HFF-Myc (cell line): ENCODE measurements around the gene NMB.

Experiments
- DNase-seq: peaks from one replicate; pipeline ENCODE4 v3.0.0-alpha.2; 2011; ENCODE audit warnings: low read depth; ENCODE audit errors: extremely low read depth
- H3K4me3 ChIP-seq: replicated peaks from 2 replicates; pipeline ENCODE4 v1.5.1; 2011; ENCODE audit warnings: low read depth, mild to moderate bottlenecking, control low read depth, low read length
- TF ChIP-seq, protein P1 (sequence below): IDR thresholded peaks from 2 replicates; pipeline ENCODE4 v1.5.1; 2012; ENCODE audit warnings: mild to moderate bottlenecking, low read depth, low read length, control low read depth; ENCODE audit errors: missing control alignments

The NMB gene, protein sequence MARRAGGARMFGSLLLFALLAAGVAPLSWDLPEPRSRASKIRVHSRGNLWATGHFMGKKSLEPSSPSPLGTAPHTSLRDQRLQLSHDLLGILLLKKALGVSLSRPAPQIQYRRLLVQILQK

DNA sequence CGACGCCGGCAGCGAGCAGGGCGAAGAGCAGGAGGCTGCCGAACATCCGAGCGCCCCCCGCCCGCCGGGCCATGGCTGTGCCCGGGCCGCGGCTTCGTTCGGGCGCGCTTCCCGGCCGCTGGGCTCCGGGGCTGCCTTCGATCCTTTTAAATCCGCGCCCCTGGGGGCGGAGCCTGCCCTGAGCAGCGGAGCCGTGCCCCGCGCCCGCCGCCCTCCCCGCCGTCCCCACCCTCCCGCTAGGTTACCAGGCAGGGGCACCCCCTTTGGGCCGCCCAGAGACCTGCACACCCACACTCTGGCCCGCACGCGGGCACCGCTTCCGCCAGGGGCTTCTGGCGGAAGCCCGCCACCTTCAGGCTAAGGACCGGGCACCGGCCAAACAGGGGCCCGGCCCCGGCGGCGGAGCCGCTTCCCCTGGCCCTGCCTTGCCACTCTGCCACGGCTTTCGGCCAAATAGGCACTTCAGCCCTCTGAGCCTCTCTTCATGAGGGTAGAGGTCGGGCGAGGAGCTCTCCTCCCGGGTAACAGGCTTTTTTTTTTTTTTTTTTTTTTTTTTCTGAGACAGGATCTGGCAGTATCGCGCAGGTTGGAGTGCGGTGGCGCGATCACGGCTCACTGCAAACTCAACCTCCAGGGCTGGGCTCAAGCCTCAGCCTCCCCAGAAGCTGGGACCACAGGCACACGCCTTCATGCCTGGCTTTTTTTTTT, at the start of gene NMB:
TSS of gene NMB (minus strand) at position 120 of the 708 bp plus-strand sequence. CDS start at position 73, 47 bp downstream.
- TF ChIP-seq, protein P1, sequence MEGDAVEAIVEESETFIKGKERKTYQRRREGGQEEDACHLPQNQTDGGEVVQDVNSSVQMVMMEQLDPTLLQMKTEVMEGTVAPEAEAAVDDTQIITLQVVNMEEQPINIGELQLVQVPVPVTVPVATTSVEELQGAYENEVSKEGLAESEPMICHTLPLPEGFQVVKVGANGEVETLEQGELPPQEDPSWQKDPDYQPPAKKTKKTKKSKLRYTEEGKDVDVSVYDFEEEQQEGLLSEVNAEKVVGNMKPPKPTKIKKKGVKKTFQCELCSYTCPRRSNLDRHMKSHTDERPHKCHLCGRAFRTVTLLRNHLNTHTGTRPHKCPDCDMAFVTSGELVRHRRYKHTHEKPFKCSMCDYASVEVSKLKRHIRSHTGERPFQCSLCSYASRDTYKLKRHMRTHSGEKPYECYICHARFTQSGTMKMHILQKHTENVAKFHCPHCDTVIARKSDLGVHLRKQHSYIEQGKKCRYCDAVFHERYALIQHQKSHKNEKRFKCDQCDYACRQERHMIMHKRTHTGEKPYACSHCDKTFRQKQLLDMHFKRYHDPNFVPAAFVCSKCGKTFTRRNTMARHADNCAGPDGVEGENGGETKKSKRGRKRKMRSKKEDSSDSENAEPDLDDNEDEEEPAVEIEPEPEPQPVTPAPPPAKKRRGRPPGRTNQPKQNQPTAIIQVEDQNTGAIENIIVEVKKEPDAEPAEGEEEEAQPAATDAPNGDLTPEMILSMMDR, result peak; percentile 67
- no peak for DNase-seq
- H3K4me3 ChIP-seq, result peak within 1 kb of the TSS; percentile 51

DNA sequence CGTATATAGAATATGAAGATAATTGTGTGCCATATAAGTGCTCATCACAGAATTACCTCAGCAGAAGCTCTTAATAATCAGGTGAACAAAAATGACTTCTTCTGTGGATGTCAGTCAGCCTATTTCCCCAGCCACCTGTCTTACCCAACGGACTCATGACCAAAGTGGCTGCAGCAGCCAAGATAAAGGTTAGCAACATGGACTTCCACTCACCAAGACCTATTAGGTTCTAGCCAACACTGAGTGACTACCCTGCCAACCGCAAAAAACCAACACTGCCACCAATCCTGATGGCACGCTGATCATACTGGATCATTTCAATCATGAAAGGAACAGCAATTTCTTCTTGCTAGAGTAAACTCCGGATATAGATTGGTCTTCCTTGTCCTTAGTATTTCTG, 45.8 kb upstream of the NMB start:
- no peak for DNase-seq
- TF ChIP-seq, protein P1, result no peak
- H3K4me3 ChIP-seq, result no peak overlapping the region

DNA sequence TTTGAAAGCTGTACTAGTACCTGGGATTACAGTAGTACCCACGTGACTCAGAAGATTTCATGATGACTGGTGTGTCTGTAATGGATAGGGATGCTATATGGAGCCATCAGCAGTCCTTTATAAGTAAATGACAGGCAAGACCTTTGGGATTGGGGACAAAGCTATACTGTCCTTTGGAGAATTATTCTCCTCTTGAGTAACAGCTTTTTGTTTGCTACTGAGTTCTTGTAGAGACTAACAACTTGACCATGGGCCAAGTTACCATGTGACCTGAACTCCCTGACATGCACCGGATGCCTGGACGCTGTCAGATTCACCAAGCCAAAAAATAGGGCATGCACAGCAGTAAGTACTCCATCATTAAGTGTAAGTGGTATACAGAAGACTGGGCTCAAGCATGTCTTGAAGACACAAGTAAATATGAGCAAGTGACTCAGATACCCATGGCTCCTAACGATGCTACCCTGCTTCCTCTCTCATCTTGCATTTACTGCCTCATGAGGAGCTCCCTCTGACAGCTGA, 45.0 kb upstream of the NMB start:
- no peak overlapping the region for H3K4me3 ChIP-seq
- no peak for DNase-seq
- TF ChIP-seq, protein P1, result no peak

GRCh38 chr15:84699538-84700191, 41.7 kb upstream of the NMB start:
- DNase-seq, result no peak
- TF ChIP-seq, protein P1, result no peak
- no peak overlapping the region for H3K4me3 ChIP-seq

DNA sequence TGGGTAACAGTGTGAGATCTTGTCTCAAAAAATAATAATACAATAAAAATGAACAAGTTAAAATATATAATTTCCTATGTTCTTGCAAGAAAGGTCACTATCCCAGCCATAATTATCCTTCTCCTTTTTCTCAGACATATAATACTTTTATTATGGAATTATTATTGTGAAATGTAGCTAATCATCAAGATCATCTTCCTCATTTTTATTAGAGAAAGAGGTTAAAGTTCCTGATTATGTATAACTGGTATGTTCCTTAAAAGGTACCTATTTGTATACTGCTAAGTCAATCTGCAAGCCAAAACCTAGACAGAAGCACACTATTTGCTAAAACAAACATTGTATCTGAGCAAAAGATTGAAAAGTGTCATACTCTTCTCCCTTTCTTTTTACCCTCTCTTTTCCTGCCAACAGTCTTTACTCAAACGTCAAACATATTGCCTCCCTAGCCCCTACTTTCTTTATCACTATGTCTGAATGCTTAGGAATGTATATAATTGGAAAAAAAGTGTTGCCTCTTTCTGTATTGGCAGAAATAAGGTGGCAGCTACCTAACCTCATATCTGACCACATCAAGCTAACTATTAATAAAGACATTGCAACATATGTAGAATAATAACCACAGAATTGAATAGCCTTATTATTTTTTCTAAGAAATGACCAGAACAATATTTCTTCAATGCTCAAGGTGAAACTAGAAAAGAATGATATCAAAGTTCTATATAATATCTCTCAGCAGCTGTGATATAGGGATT, 39.4 kb upstream of the NMB start:
- DNase-seq, result no peak
- no peak overlapping the region for H3K4me3 ChIP-seq
- TF ChIP-seq, protein P1, result no peak

DNA sequence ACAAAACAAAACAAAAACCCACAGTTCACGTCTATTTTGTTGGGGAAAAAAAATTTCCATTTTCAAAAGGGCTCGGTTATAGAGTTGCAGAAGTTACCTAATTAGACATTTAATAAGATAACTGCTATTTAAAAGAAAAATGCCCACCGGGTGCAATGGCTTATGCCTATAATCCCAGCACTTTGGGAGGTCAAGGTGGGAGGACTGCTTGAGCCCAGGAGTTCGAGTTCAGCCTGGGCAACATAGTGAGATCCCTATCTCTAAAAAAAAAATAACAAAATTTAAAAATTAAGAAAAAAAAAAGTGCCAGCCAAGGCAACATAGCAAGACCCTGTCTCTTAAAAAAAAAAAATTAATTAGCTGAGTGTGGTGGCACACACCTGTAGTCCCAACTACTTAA, 38.8 kb upstream of the NMB start:
- no peak for DNase-seq
- H3K4me3 ChIP-seq, result no peak overlapping the region
- TF ChIP-seq, protein P1, result no peak
